ENCODE measurements around the gene BMPR2. TPM values are rescaled to one million over a fixed set of nuclear protein-coding genes. Genes with fewer than 3 reads are reported as not detected.
A peak's percentile ranks its signal among the peaks of the same experiment; 100 is the strongest.
"Not testable (repeated sequence)": the region's sequence is repeated elsewhere in the genome, so short reads cannot be mapped to it uniquely, and the experiment has no call there.

BMPR2 gene
- total RNA-seq, 1 experiment from 2014 or later = 28.1 TPM

GRCh38 chr2:202355993-202356505, 20.1 kb upstream of the BMPR2 start:
- no peaks in the 10 kb centered on the region for H3K27me3 ChIP-seq (replicated peaks; ENCODE audit: control insufficient read depth, insufficient read depth, low read length)
- no peaks in the 10 kb centered on the region for H3K36me3 ChIP-seq (ENCODE audit: control insufficient read depth, insufficient read depth, low read length)
- CTCF ChIA-PET = no interaction called here
- Mint-ChIP-seq H3K4me3 (ENCODE audit: unreplicated experiment) (no peak overlapping the region), H3K9me3 (ENCODE audit: unreplicated experiment) (no peaks in the 10 kb centered on the region), H3K27ac (ENCODE audit: unreplicated experiment) (no peak overlapping the region), H3K4me1 (ENCODE audit: low read depth, unreplicated experiment) (peaks cover 5% of the 10 kb centered on the region), H3K27me3 (ENCODE audit: insufficient read depth, unreplicated experiment) (peaks cover 3% of the 10 kb centered on the region), H3K36me3 (ENCODE audit: insufficient read depth, unreplicated experiment) (no peaks in the 10 kb centered on the region)
- DNase-seq = no peak
- POLR2A ChIA-PET = no interaction called here
- TF ChIP-seq, protein P1, sequence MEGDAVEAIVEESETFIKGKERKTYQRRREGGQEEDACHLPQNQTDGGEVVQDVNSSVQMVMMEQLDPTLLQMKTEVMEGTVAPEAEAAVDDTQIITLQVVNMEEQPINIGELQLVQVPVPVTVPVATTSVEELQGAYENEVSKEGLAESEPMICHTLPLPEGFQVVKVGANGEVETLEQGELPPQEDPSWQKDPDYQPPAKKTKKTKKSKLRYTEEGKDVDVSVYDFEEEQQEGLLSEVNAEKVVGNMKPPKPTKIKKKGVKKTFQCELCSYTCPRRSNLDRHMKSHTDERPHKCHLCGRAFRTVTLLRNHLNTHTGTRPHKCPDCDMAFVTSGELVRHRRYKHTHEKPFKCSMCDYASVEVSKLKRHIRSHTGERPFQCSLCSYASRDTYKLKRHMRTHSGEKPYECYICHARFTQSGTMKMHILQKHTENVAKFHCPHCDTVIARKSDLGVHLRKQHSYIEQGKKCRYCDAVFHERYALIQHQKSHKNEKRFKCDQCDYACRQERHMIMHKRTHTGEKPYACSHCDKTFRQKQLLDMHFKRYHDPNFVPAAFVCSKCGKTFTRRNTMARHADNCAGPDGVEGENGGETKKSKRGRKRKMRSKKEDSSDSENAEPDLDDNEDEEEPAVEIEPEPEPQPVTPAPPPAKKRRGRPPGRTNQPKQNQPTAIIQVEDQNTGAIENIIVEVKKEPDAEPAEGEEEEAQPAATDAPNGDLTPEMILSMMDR (IDR thresholded peaks at IDR 0.05; ENCODE audit: insufficient read depth in 1 of 2, low read depth in 1 of 2, low read length in 1 of 2, severe bottlenecking in 1 of 2, unreplicated experiment in 1 of 2) = no peak
- intact Hi-C loops (cut with micrococcal nuclease; ENCODE audit: unreplicated experiment) = no loop called here
- no peaks in the 10 kb centered on the region for H3K9me3 ChIP-seq
- no TSS peak for BruUV-seq (replicated peaks)
- H3K4me3 ChIP-seq (ENCODE audit: low read depth, low read length) = no peak overlapping the region
- peaks cover 3% of the 10 kb centered on the region for H3K4me1 ChIP-seq

DNA sequence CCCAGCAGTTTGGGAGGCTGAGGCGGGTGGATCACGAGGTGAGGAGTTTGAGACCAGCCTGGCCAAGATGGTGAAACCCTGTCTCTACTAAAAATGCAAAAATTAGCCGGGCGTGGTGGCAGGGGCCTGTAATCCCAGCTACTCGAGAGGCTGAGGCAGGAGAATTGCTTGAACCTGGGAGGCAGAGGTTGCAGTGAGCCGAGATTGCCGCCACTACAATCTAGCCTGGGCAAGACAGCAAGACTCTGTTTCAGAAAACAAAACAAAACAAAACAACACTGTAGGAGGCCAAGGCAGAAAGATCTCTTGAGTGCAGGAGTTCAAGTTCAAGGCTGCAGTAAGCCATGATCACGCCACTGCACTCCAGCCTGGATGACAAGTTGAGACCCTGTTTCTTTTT, 17.2 kb upstream of the BMPR2 start:
- H3K27ac Mint-ChIP-seq (ENCODE audit: unreplicated experiment); CTCF ChIA-PET; H3K4me3 Mint-ChIP-seq (ENCODE audit: unreplicated experiment); H3K36me3 ChIP-seq (ENCODE audit: control insufficient read depth, insufficient read depth, low read length); H3K36me3 Mint-ChIP-seq (ENCODE audit: insufficient read depth, unreplicated experiment); intact Hi-C loops (cut with micrococcal nuclease; ENCODE audit: unreplicated experiment); H3K27me3 Mint-ChIP-seq (ENCODE audit: insufficient read depth, unreplicated experiment); POLR2A ChIA-PET; H3K9me3 ChIP-seq; BruUV-seq (replicated peaks); DNase-seq; H3K9me3 Mint-ChIP-seq (ENCODE audit: unreplicated experiment); H3K4me3 ChIP-seq (ENCODE audit: low read depth, low read length); H3K27me3 ChIP-seq (replicated peaks; ENCODE audit: control insufficient read depth, insufficient read depth, low read length): not testable (repeated sequence)
- peaks cover 13% of the 10 kb centered on the region for H3K4me1 Mint-ChIP-seq (ENCODE audit: low read depth, unreplicated experiment)
- peaks cover 24% of the 10 kb centered on the region for H3K4me1 ChIP-seq

DNA sequence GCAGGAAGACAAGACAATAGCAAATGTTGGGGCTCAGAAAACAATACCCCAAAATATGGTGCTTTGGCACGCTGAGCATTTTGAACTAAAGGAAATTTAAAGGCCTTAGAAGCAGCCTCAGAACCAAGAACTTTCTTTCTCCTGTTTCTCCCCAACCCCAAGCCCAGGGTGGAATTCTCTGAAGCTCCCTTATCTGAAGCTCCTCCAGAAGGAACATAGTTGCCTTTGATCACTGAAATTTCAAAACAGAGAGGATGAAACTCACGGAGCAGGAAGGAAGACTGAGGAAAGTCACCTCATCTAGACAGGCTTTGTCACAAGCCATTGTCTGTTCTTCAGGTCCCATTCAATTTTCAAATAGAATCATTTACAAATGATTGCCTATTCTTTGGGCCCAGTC, 15.5 kb upstream of the BMPR2 start:
- no peaks in the 10 kb centered on the region for H3K36me3 ChIP-seq (ENCODE audit: control insufficient read depth, insufficient read depth, low read length)
- no TSS peak for BruUV-seq (replicated peaks)

More for the DNA sequence above, 15.5 kb upstream of the BMPR2 start:
- Mint-ChIP-seq H3K27me3 (ENCODE audit: insufficient read depth, unreplicated experiment) (no peaks in the 10 kb centered on the region), H3K4me1 (ENCODE audit: low read depth, unreplicated experiment) (peaks cover 13% of the 10 kb centered on the region), H3K4me3 (ENCODE audit: unreplicated experiment) (no peak overlapping the region), H3K9me3 (ENCODE audit: unreplicated experiment) (no peaks in the 10 kb centered on the region), H3K27ac (ENCODE audit: unreplicated experiment) (peak overlapping the region; percentile 54), H3K36me3 (ENCODE audit: insufficient read depth, unreplicated experiment) (no peaks in the 10 kb centered on the region)
- CTCF ChIA-PET = no interaction called here
- Histone ChIP-seq H3K27me3 (replicated peaks; ENCODE audit: control insufficient read depth, insufficient read depth, low read length) (no peaks in the 10 kb centered on the region), H3K4me1 (peaks cover 24% of the 10 kb centered on the region), H3K9me3 (no peaks in the 10 kb centered on the region), H3K4me3 (ENCODE audit: low read depth, low read length) (no peak overlapping the region)
- TF ChIP-seq, protein P1 (IDR thresholded peaks at IDR 0.05; ENCODE audit: insufficient read depth in 1 of 2, low read depth in 1 of 2, low read length in 1 of 2, severe bottlenecking in 1 of 2, unreplicated experiment in 1 of 2) = no peak
- intact Hi-C loops (cut with micrococcal nuclease; ENCODE audit: unreplicated experiment) = loop anchor here (5.0 kb wide), 1 partner anchor 48 kb away; no protein-coding TSS in a partner anchor
- peak in 1 of 2 experiments; percentile 34 for DNase-seq
- POLR2A ChIA-PET = interaction anchor here (1.0 kb wide), 1 partner anchor 14 kb away, joined by 3 read pairs; no protein-coding TSS in a partner anchor
